GM12801 (cell line): Measurements from ENCODE around the gene TBC1D13.

ENCODE experiments used
- TF ChIP-seq, protein P1 (sequence below): IDR thresholded peaks from one replicate; pipeline ENCODE4 v1.5.1; 2011; ENCODE audit warnings: control low read depth; ENCODE audit not compliant: insufficient read length; ENCODE audit errors: extremely low read depth

TBC1D13 gene

GRCh38 chr9:128790536-128790935 lies 3.5 kb downstream of the TBC1D13 start:
- TF ChIP-seq, protein P1, sequence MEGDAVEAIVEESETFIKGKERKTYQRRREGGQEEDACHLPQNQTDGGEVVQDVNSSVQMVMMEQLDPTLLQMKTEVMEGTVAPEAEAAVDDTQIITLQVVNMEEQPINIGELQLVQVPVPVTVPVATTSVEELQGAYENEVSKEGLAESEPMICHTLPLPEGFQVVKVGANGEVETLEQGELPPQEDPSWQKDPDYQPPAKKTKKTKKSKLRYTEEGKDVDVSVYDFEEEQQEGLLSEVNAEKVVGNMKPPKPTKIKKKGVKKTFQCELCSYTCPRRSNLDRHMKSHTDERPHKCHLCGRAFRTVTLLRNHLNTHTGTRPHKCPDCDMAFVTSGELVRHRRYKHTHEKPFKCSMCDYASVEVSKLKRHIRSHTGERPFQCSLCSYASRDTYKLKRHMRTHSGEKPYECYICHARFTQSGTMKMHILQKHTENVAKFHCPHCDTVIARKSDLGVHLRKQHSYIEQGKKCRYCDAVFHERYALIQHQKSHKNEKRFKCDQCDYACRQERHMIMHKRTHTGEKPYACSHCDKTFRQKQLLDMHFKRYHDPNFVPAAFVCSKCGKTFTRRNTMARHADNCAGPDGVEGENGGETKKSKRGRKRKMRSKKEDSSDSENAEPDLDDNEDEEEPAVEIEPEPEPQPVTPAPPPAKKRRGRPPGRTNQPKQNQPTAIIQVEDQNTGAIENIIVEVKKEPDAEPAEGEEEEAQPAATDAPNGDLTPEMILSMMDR, result no peak

DNA sequence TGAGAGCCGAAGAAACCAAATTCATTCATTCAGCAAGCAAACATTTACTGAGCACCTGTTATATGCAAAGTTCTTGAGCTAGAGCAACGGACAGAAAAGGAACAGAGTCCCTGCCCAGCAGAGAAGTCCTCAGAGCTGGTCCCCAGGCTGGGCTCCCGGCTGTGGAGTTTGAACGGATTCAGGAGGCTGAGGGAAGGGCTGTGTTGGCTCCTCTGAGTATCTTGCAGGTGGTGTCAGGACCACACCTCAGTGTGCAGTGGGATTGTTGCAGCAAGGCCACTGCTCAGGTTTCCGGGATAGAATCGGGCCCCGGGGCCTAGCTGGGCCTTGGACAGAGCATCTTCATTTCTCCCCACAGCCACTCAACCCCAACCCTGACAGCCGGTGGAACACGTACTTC lies 5.1 kb downstream of the TBC1D13 start:
- TF ChIP-seq, protein P1, result no peak

DNA sequence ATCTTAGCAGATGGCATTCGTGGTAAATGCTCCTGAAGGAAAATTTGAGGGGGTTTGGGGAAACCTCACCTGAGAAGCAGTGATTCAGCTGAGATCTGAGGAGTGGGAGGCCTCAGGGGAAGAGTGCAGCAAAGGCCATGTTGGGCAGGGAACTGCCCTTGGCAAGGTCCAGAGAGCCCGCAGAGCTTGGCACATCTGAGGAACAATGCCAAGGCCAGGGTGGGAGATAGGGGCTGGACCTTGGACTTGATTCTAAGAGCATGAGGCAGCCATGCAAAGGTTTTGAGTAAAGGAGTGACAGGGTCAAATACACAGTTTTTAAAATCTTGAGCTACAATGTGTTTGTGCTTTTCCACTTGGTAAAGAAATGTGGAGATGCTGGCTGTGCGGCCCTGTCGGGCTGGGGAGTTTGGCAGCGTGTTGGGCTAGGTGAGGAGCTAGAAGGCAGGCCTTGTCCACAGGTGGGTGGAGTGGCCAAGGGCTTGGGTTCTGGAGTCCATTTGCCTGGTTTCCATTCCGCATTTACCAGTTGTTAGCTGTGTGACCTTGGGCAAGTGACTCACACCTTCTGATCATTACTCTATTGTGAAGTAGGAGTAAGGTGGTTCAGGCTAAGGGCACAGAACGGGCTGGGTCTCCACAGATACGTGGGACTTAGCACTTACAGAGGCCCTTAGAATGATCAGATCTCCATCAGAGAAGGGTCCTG lies 6.1 kb downstream of the TBC1D13 start:
- TF ChIP-seq, protein P1, result no peak

- TF ChIP-seq, protein P1, result no peak
Observed at GRCh38 chr9:128798896-128799295, 11.8 kb downstream of the TBC1D13 start.

GRCh38 chr9:128800061-128800460 lies 13.0 kb downstream of the TBC1D13 start:
- TF ChIP-seq, protein P1, result no peak

- TF ChIP-seq, protein P1, result no peak
Observed at GRCh38 chr9:128802482-128802881, 15.4 kb downstream of the TBC1D13 start.

DNA sequence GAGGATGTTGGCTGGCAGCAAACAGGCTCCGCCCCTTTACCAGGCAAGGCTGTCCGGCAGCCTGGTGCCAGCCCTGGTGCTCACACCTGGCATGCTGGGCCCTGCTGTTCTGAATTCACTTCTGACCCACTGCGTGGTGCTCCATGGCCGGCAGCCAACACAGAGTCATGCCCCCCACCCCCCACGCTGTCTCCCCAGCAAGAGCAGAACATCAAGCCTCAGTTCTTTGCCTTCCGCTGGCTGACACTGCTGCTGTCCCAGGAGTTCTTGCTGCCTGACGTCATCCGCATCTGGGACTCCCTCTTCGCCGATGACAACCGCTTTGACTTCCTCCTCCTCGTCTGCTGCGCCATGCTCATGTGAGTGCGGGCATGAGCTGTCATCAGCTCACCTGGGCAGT lies 18.6 kb downstream of the TBC1D13 start:
- TF ChIP-seq, protein P1, result no peak
